Hematopoietic multipotent progenitor cell treated with erythropoietin and hydrocortisone succinate and interleukin-3 and kit ligand, for 4 days (in vitro differentiated cells): ENCODE results near the gene FMR1.

Experiments used
- DNase-seq: peaks from one replicate; pipeline ENCODE4 v3.0.0-alpha.2; 2015

The FMR1 gene

GRCh38 chrX:147917700-147918695, 6.3 kb downstream of the FMR1 start:
- peak; percentile 78 for DNase-seq

- DNase-seq, result no peak
Observed at GRCh38 chrX:147920161-147920666, 8.5 kb downstream of the FMR1 start.

- no peak for DNase-seq
Observed at GRCh38 chrX:147923605-147924004, 11.9 kb downstream of the FMR1 start.

- no peak for DNase-seq
Observed at GRCh38 chrX:147927256-147927655, 15.5 kb downstream of the FMR1 start.

GRCh38 chrX:147933815-147934214, 22.1 kb downstream of the FMR1 start:
- DNase-seq, result no peak

GRCh38 chrX:147935156-147935758, 23.5 kb downstream of the FMR1 start:
- no peak for DNase-seq

- no peak for DNase-seq
Observed at GRCh38 chrX:147945286-147945685, 33.6 kb downstream of the FMR1 start.

GRCh38 chrX:147948531-147948930, 36.8 kb downstream of the FMR1 start:
- no peak for DNase-seq

GRCh38 chrX:147950352-147950751, 38.6 kb downstream of the FMR1 start:
- no peak for DNase-seq

GRCh38 chrX:147953976-147954375, 42.3 kb downstream of the FMR1 start:
- DNase-seq, result no peak

- DNase-seq, result no peak
Observed at GRCh38 chrX:147957291-147957690, 45.6 kb downstream of the FMR1 start.

GRCh38 chrX:147958291-147958690, 46.6 kb downstream of the FMR1 start:
- no peak for DNase-seq

GRCh38 chrX:147960722-147961121, 49.0 kb downstream of the FMR1 start:
- no peak for DNase-seq

GRCh38 chrX:147962476-147962875, 50.8 kb downstream of the FMR1 start:
- no peak for DNase-seq

- no peak for DNase-seq
Observed at GRCh38 chrX:147978931-147979330, 67.2 kb downstream of the FMR1 start.

- DNase-seq, result no peak
Observed at GRCh38 chrX:147981038-147981752, 69.5 kb downstream of the FMR1 start, which contains the start of gene FMR1NB. FMR1NB (plus strand) TSS chrX:147981337; CDS start chrX:147981403, 66 bp downstream.
